Neural cell (in vitro differentiated cells): ENCODE measurements around the gene SCARB1. TPM values are rescaled to one million over a fixed set of nuclear protein-coding genes. Genes with fewer than 3 reads are reported as not detected.

Experiments used
- H2AFZ ChIP-seq: fragments of 200-600, 300-800 bp; sonication (generic), shearing (Covaris generic); 2 replicates; pipeline ENCODE4 v1.6.0; 2014; ENCODE audit warnings: low read depth, mild to moderate bottlenecking, antibody characterized with exemption, low read length, moderate library complexity
- H3F3A ChIP-seq: fragments of 200-600 bp; shearing (Covaris generic); 2 replicates; pipeline ENCODE4 v1.6.1; 2016; ENCODE audit warnings: mild to moderate bottlenecking, moderate library complexity, mixed read lengths, antibody characterized with exemption, low read length; ENCODE audit not compliant: insufficient read depth, poor library complexity, severe bottlenecking
- H3K27ac ChIP-seq: fragments of 200-600, 300-800 bp; sonication (generic), shearing (Covaris generic); 2 replicates; pipeline ENCODE4 v1.5.1; 2014; ENCODE audit warnings: mild to moderate bottlenecking, low read length, moderate library complexity
- H3K27me3 ChIP-seq: fragments of 300-800, 200-600 bp; sonication (generic), shearing (Covaris generic); 2 replicates; pipeline ENCODE4 v1.6.0; 2014; ENCODE audit warnings: mild to moderate bottlenecking, low read depth, low read length, moderate library complexity; ENCODE audit not compliant: insufficient read depth
- H3K36me3 ChIP-seq: fragments of 300-800, 200-600 bp; sonication (generic), shearing (Covaris generic); 2 replicates; pipeline ENCODE4 v1.5.1; 2014; ENCODE audit warnings: mild to moderate bottlenecking, antibody characterized with exemption, low read length, moderate library complexity; ENCODE audit not compliant: insufficient read depth
- H3K4me2 ChIP-seq: fragments of 300-800, 200-600 bp; sonication (generic), shearing (Covaris generic); 2 replicates; pipeline ENCODE4 v1.6.0; 2014; ENCODE audit warnings: mild to moderate bottlenecking, low read length
- H3K4me3 ChIP-seq: fragments of 300-800, 200-600 bp; sonication (generic), shearing (Covaris generic); 2 replicates; pipeline ENCODE4 v1.5.1; 2014; ENCODE audit warnings: mild to moderate bottlenecking, low read length, moderate library complexity
- H3K79me2 ChIP-seq: fragments of 200-600 bp; shearing (Covaris generic); replicated peaks from 2 replicates; pipeline ENCODE4 v1.6.0; 2014; ENCODE audit warnings: mild to moderate bottlenecking, low read length, moderate library complexity; ENCODE audit not compliant: insufficient read depth
- H3K9ac ChIP-seq: fragments of 300-800, 200-600 bp; sonication (generic), shearing (Covaris generic); 2 replicates; pipeline ENCODE4 v1.6.1; 2016; ENCODE audit warnings: mild to moderate bottlenecking, low read length, mixed read lengths
- H3K9me2 ChIP-seq: fragments of 200-600 bp; shearing (Covaris generic); 2 replicates; pipeline ENCODE4 v1.6.1; 2016; ENCODE audit warnings: mild to moderate bottlenecking, low read length, mixed read lengths; ENCODE audit not compliant: insufficient read depth
- H3K9me3 ChIP-seq: fragments of 200-600, 300-800 bp; sonication (generic), shearing (Covaris generic); 2 replicates; pipeline ENCODE4 v1.6.1; 2016; ENCODE audit warnings: mild to moderate bottlenecking, mixed run types, low read length, moderate library complexity, mixed read lengths
- H4K20me1 ChIP-seq: fragments of 200-600 bp; shearing (Covaris generic); 2 replicates; pipeline ENCODE4 v1.6.1; 2016; ENCODE audit warnings: mild to moderate bottlenecking, mixed run types; ENCODE audit not compliant: insufficient read depth
- EP300 ChIP-seq: fragments of 450-650 bp; conservative IDR thresholded peaks from 2 replicates; pipeline ENCODE4 v1.6.1; 2014; ENCODE audit warnings: antibody characterized with exemption, mild to moderate bottlenecking, moderate library complexity; ENCODE audit not compliant: poor library complexity, severe bottlenecking
- EZH2 ChIP-seq: fragments of 200-600, 300-800 bp; shearing (Covaris generic), sonication (generic); IDR thresholded peaks from 2 replicates; pipeline ENCODE4 v1.6.1; 2014; ENCODE audit warnings: antibody characterized with exemption, low read length, borderline replicate concordance, mild to moderate bottlenecking; ENCODE audit not compliant: insufficient read depth, poor library complexity, severe bottlenecking
- MXI1 ChIP-seq: fragments of 450-650 bp; conservative IDR thresholded peaks from 2 replicates; pipeline ENCODE4 v1.6.1; 2014; ENCODE audit warnings: antibody characterized with exemption, mild to moderate bottlenecking; ENCODE audit not compliant: poor library complexity, severe bottlenecking
- POLR2AphosphoS5 ChIP-seq: IDR thresholded peaks from 2 replicates; pipeline ENCODE4 v1.6.1; 2012
- RAD21 ChIP-seq: fragments of 450-650 bp; conservative IDR thresholded peaks from 2 replicates; pipeline ENCODE4 v1.6.1; 2014; ENCODE audit warnings: antibody characterized with exemption, mild to moderate bottlenecking, moderate library complexity
- SMC3 ChIP-seq: fragments of 450-650 bp; conservative IDR thresholded peaks from 2 replicates; pipeline ENCODE4 v1.6.1; 2014; ENCODE audit warnings: antibody characterized with exemption, mild to moderate bottlenecking, moderate library complexity; ENCODE audit not compliant: poor library complexity
- TAF1 ChIP-seq: IDR thresholded peaks from 2 replicates; pipeline ENCODE4 v1.6.1; 2012; ENCODE audit warnings: low read depth
- polyA plus RNA-seq: library from polyadenylated mRNA; depleted of rRNA; stranded (reverse); fragments of >200 nt; gene quantifications from 2 replicates; pipeline ENCODE4 v1.2.3, GENCODE V29; 2014
- TF ChIP-seq, protein P1 (sequence below): fragments of 450-650 bp; IDR thresholded peaks from 2 replicates; pipeline ENCODE4 v1.5.1; 2014; ENCODE audit warnings: antibody characterized with exemption, mild to moderate bottlenecking, moderate library complexity; ENCODE audit not compliant: poor library complexity, severe bottlenecking

The SCARB1 gene
- polyA plus RNA-seq, 1 donor from 2014 or later = 5.8 TPM

DNA sequence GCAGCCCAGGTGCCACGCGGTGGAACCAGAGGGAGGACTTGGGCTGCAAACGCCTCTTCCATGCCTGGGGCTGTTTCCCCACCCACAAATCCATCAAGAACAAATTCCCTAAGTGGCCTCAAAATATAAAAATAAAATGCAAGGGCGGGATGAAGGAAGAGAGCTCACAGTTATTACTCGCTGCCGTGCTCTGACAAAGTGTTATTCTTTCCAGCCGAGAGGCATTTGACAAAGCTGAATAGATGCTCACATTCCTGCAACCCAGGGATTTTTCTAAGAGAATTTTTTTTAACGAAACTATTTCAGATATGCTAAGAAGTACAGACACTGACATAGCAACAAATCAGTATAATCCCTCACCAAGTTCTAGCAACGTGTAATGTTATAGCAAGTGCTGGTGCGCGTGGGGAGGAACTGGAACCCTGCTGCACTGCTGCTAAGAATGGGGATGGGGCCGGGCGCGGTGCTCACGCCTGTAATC lies 70.7 kb downstream of the SCARB1 start:
- Histone ChIP-seq H3K27me3 (no peaks in the 10 kb centered on the region), H3K9me2 (no peaks in the 10 kb centered on the region), H3F3A (no peaks in the 10 kb centered on the region), H4K20me1 (no peaks in the 10 kb centered on the region), H3K9ac (no peak overlapping the region), H2AFZ (no peak overlapping the region), H3K4me2 (no peak overlapping the region), H3K27ac (no peak overlapping the region), H3K4me3 (no peak overlapping the region), H3K36me3 (no peaks in the 10 kb centered on the region), H3K9me3 (no peaks in the 10 kb centered on the region), H3K79me2 (no peaks in the 10 kb centered on the region)
- TF ChIP-seq SMC3 (no peak), RAD21 (no peak), MXI1 (no peak)

- H3K9me3 ChIP-seq = no peaks in the 10 kb centered on the region
- H2AFZ ChIP-seq = no peak overlapping the region
- no peak overlapping the region for H3K4me2 ChIP-seq
- H3K4me3 ChIP-seq = no peak overlapping the region
- no peaks in the 10 kb centered on the region for H3K36me3 ChIP-seq
- no peak overlapping the region for H3K9ac ChIP-seq
- H3K9me2 ChIP-seq = no peaks in the 10 kb centered on the region
- no peak overlapping the region for H3K27ac ChIP-seq
- H3F3A ChIP-seq = no peaks in the 10 kb centered on the region
- H4K20me1 ChIP-seq = no peaks in the 10 kb centered on the region
- TF ChIP-seq EZH2 (no peak), SMC3 (no peak), MXI1 (no peak), TAF1 (no peak), POLR2AphosphoS5 (no peak), RAD21 (no peak), EP300 (no peak)
- TF ChIP-seq, protein P1, sequence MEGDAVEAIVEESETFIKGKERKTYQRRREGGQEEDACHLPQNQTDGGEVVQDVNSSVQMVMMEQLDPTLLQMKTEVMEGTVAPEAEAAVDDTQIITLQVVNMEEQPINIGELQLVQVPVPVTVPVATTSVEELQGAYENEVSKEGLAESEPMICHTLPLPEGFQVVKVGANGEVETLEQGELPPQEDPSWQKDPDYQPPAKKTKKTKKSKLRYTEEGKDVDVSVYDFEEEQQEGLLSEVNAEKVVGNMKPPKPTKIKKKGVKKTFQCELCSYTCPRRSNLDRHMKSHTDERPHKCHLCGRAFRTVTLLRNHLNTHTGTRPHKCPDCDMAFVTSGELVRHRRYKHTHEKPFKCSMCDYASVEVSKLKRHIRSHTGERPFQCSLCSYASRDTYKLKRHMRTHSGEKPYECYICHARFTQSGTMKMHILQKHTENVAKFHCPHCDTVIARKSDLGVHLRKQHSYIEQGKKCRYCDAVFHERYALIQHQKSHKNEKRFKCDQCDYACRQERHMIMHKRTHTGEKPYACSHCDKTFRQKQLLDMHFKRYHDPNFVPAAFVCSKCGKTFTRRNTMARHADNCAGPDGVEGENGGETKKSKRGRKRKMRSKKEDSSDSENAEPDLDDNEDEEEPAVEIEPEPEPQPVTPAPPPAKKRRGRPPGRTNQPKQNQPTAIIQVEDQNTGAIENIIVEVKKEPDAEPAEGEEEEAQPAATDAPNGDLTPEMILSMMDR = no peak
- H3K79me2 ChIP-seq = no peaks in the 10 kb centered on the region
- no peaks in the 10 kb centered on the region for H3K27me3 ChIP-seq
Measured at GRCh38 chr12:124792156-124792555, 71.5 kb downstream of the SCARB1 start.

GRCh38 chr12:124790650-124791400 lies 72.8 kb downstream of the SCARB1 start:
- H3K9me2 ChIP-seq = no peaks in the 10 kb centered on the region
- no peaks in the 10 kb centered on the region for H3K79me2 ChIP-seq

More at GRCh38 chr12:124790650-124791400, 72.8 kb downstream of the SCARB1 start:
- Histone ChIP-seq H3K9me3 (no peaks in the 10 kb centered on the region), H2AFZ (no peak overlapping the region), H3K4me2 (no peak overlapping the region), H3K27me3 (no peaks in the 10 kb centered on the region), H4K20me1 (no peaks in the 10 kb centered on the region), H3K27ac (no peak overlapping the region), H3K4me3 (no peak overlapping the region), H3K9ac (no peak overlapping the region), H3K36me3 (no peaks in the 10 kb centered on the region), H3F3A (no peaks in the 10 kb centered on the region)
- no peak for TF ChIP-seq EP300
- no peak for TF ChIP-seq SMC3
- TF ChIP-seq MXI1 = no peak
